SU-DHL-6 (cell line): ENCODE results near the gene TRIP6.

Experiments used
- H2AFZ ChIP-seq: fragments of 200-600 bp; sonication (generic); 2 replicates; pipeline ENCODE4 v1.6.1; 2014; ENCODE audit warnings: low read depth, mild to moderate bottlenecking, moderate library complexity, mixed read lengths, antibody characterized with exemption, low read length; ENCODE audit not compliant: severe bottlenecking
- H3F3A ChIP-seq: fragments of 200-600 bp; shearing (Covaris generic); 2 replicates; pipeline ENCODE4 v1.6.0; 2016; ENCODE audit warnings: antibody characterized with exemption, mild to moderate bottlenecking; ENCODE audit not compliant: insufficient read depth
- H3K27ac ChIP-seq: fragments of 200-600 bp; sonication (generic); 2 replicates; pipeline ENCODE4 v1.5.1; 2016; ENCODE audit warnings: low read depth, mild to moderate bottlenecking, low read length, moderate library complexity, mixed read lengths
- H3K27me3 ChIP-seq: fragments of 200-600 bp; sonication (generic), shearing (Covaris generic); 2 replicates; pipeline ENCODE4 v1.6.0; 2014; ENCODE audit warnings: mild to moderate bottlenecking, low read length
- H3K36me3 ChIP-seq: fragments of 200-600 bp; sonication (generic); 2 replicates; pipeline ENCODE4 v1.6.1; 2014; ENCODE audit warnings: mild to moderate bottlenecking, low read length, mixed read lengths
- H3K4me2 ChIP-seq: fragments of 300-600, 200-600 bp; shearing (Covaris generic), sonication (generic); 2 replicates; pipeline ENCODE4 v1.6.0; 2014; ENCODE audit warnings: low read length, low read depth, mild to moderate bottlenecking; ENCODE audit not compliant: poor library complexity, severe bottlenecking
- H3K4me3 ChIP-seq: fragments of 200-600 bp; sonication (generic); 2 replicates; pipeline ENCODE4 v1.5.1; 2014; ENCODE audit warnings: antibody characterized with exemption, low read length, mild to moderate bottlenecking, mixed read lengths; ENCODE audit not compliant: insufficient read depth, poor library complexity, severe bottlenecking
- H3K79me2 ChIP-seq: fragments of 200-600 bp; sonication (generic); 2 replicates; pipeline ENCODE4 v1.6.1; 2014; ENCODE audit warnings: mild to moderate bottlenecking, low read length, moderate library complexity; ENCODE audit not compliant: insufficient read depth
- H3K9ac ChIP-seq: fragments of 200-600 bp; sonication (generic); 2 replicates; pipeline ENCODE4 v1.7.0; 2014; ENCODE audit warnings: mild to moderate bottlenecking, low read length
- H3K9me2 ChIP-seq: fragments of 200-600 bp; sonication (generic); replicated peaks from 2 replicates; pipeline ENCODE4 v1.6.1; 2014; ENCODE audit warnings: low read length; ENCODE audit not compliant: insufficient read depth
- H3K9me3 ChIP-seq: fragments of 200-600 bp; sonication (generic); 2 replicates; pipeline ENCODE4 v1.6.1; 2014; ENCODE audit warnings: low read length, mixed read lengths; ENCODE audit not compliant: insufficient read depth
- H4K20me1 ChIP-seq: fragments of 200-600 bp; sonication (generic); 2 replicates; pipeline ENCODE4 v1.6.1; 2014; ENCODE audit warnings: low read depth, mild to moderate bottlenecking, antibody characterized with exemption, low read length, moderate library complexity, mixed read lengths
- EZH2phosphoT487 ChIP-seq: fragments of 200-600 bp; sonication (generic), shearing (Covaris generic); conservative IDR thresholded peaks from 2 replicates; pipeline ENCODE4 v1.6.1; 2018; ENCODE audit warnings: mild to moderate bottlenecking, antibody characterized with exemption, low read length, moderate library complexity, mixed read lengths
- TF ChIP-seq, protein P1 (sequence below): fragments of 200-600 bp; sonication (generic); IDR thresholded peaks from one replicate; pipeline ENCODE4 v1.5.1; 2017; ENCODE audit warnings: antibody characterized with exemption, mild to moderate bottlenecking, low read length, moderate library complexity; ENCODE audit not compliant: insufficient read depth, poor library complexity, severe bottlenecking

Gene TRIP6

DNA sequence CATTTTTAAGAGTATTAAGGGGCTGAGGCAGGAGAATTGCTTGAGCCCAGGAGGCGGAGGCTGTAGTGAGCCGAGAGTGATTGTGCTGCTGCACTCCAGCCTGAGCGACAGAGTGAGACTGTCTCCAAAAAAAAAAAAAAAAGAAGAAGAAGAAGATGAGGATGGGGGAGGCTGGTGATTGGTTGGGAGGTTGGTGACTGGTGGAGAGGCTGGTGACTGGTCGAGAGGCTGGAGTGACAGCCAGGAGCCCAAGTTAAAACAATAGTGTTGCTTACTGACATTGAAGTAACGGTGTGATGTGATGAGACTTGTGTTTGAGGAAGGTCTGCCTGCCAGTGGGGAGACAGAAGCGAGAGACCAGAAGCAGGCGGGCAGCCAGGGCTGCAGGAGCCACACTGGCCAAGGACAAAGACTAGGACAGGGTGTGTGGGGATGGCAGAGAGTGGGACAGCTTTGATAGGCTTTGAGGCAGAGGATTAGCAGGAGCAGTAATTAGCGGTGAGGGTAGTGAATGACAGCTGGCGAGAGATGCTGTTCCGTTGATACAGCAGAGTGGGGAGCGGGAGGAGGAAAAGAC lies 12.6 kb downstream of the TRIP6 start:
- H2AFZ ChIP-seq: no peak overlapping the region
- H3K27me3 ChIP-seq: no peaks in the 10 kb centered on the region
- H3K27ac ChIP-seq: no peak overlapping the region
- peaks cover 30% of the 10 kb centered on the region for H3K36me3 ChIP-seq
- H3K9me2 ChIP-seq: no peaks in the 10 kb centered on the region
- no peaks in the 10 kb centered on the region for H3K9me3 ChIP-seq
- H4K20me1 ChIP-seq: peaks cover 21% of the 10 kb centered on the region; the same call in 1 of the 2 replicates
- no peak overlapping the region for H3K4me3 ChIP-seq
- no peak overlapping the region for H3K4me2 ChIP-seq
- H3K9ac ChIP-seq: no peak overlapping the region
- peaks cover 81% of the 10 kb centered on the region for H3K79me2 ChIP-seq
- H3F3A ChIP-seq: no peaks in the 10 kb centered on the region; the same call in 1 of the 2 replicates
- no peak for TF ChIP-seq EZH2phosphoT487
- TF ChIP-seq, protein P1, sequence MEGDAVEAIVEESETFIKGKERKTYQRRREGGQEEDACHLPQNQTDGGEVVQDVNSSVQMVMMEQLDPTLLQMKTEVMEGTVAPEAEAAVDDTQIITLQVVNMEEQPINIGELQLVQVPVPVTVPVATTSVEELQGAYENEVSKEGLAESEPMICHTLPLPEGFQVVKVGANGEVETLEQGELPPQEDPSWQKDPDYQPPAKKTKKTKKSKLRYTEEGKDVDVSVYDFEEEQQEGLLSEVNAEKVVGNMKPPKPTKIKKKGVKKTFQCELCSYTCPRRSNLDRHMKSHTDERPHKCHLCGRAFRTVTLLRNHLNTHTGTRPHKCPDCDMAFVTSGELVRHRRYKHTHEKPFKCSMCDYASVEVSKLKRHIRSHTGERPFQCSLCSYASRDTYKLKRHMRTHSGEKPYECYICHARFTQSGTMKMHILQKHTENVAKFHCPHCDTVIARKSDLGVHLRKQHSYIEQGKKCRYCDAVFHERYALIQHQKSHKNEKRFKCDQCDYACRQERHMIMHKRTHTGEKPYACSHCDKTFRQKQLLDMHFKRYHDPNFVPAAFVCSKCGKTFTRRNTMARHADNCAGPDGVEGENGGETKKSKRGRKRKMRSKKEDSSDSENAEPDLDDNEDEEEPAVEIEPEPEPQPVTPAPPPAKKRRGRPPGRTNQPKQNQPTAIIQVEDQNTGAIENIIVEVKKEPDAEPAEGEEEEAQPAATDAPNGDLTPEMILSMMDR: no peak

DNA sequence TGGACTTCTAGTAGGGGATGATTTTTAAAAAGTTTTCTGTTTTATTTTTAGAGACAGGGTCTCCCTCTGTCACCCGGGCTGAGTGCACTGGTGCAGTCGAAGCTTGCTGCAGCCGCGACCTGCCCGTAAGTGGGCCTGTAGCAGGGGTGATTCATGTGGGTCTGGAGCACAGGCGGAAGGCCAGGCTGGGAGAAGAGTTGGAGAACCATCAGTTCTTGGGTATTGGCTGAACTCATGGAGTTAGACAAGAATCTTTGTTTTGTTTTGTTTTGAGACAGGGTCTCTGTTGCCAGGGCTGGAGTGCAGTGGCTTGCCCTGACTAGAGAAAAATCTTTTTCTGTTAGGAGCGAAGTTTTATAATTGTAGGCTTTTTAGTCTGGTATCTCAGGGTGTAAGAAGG lies 13.5 kb downstream of the TRIP6 start:
- TF ChIP-seq EZH2phosphoT487: no peak
- TF ChIP-seq, protein P1: no peak
- H3K36me3 ChIP-seq: peaks cover 30% of the 10 kb centered on the region

GRCh38 chr7:100881136-100881535 lies 13.9 kb downstream of the TRIP6 start:
- no peaks in the 10 kb centered on the region for H3K9me3 ChIP-seq
- H4K20me1 ChIP-seq: peaks cover 21% of the 10 kb centered on the region; the same call in 1 of the 2 replicates
- H3F3A ChIP-seq: no peaks in the 10 kb centered on the region; the same call in 1 of the 2 replicates
- no peaks in the 10 kb centered on the region for H3K9me2 ChIP-seq
- no peak overlapping the region for H3K27ac ChIP-seq
- TF ChIP-seq, protein P1: no peak
- no peak for TF ChIP-seq EZH2phosphoT487
- peaks cover 30% of the 10 kb centered on the region for H3K36me3 ChIP-seq
- no peaks in the 10 kb centered on the region for H3K27me3 ChIP-seq
- no peak overlapping the region for H3K4me2 ChIP-seq
- peaks cover 69% of the 10 kb centered on the region for H3K79me2 ChIP-seq
- no peak overlapping the region for H3K4me3 ChIP-seq
- no peak overlapping the region for H2AFZ ChIP-seq
- H3K9ac ChIP-seq: no peak overlapping the region

More for the DNA sequence above, 13.5 kb downstream of the TRIP6 start:
- Histone ChIP-seq H3K4me3 (no peak overlapping the region), H3K79me2 (peaks cover 74% of the 10 kb centered on the region), H2AFZ (no peak overlapping the region), H3K9me3 (no peaks in the 10 kb centered on the region), H3K9me2 (no peaks in the 10 kb centered on the region), H3K9ac (no peak overlapping the region), H3K4me2 (no peak overlapping the region), H3K27me3 (no peaks in the 10 kb centered on the region), H3K27ac (no peak overlapping the region), H4K20me1 (peaks cover 21% of the 10 kb centered on the region; the same call in 1 of the 2 replicates), H3F3A (no peaks in the 10 kb centered on the region; the same call in 1 of the 2 replicates)
